ENCODE data around the gene VWA5B2.
A peak's percentile ranks its signal among the peaks of the same experiment; 100 is the strongest.
"Not testable (repeated sequence)": the region's sequence is repeated elsewhere in the genome, so short reads cannot be mapped to it uniquely, and the experiment has no call there.

The VWA5B2 gene

GRCh38 chr3:184241447-184242296 is 12.3 kb downstream of the VWA5B2 start:
- no peak for FAIRE-seq
- DNase-seq (ENCODE audit: low spot score): no peak

- DNase-seq (ENCODE audit: low spot score): no peak
- no peak for FAIRE-seq
Measured at GRCh38 chr3:184242297-184242685, 12.9 kb downstream of the VWA5B2 start.

- FAIRE-seq (no peak), DNase-seq (ENCODE audit: low spot score) (peak; percentile 80)
Measured at GRCh38 chr3:184248454-184249411, 19.3 kb downstream of the VWA5B2 start, which contains the start of gene ALG3. TSS of gene ALG3 (minus strand) at chr3:184248962. CDS start at chr3:184248940, 22 bp downstream.

- FAIRE-seq (peak; percentile 63), DNase-seq (ENCODE audit: low spot score) (peak; percentile 97)
Measured at GRCh38 chr3:184249412-184250166, 20.2 kb downstream of the VWA5B2 start, which contains the start of gene EEF1AKMT4. TSS of gene EEF1AKMT4 (plus strand) at chr3:184249672. CDS start at chr3:184249695, 23 bp downstream.

GRCh38 chr3:184250167-184250828 is 20.9 kb downstream of the VWA5B2 start:
- FAIRE-seq: no peak
- peak; percentile 86 for DNase-seq (ENCODE audit: low spot score)

- no peak for DNase-seq (ENCODE audit: low spot score)
- peak; percentile 48 for FAIRE-seq
Measured at GRCh38 chr3:184255291-184256039, 26.1 kb downstream of the VWA5B2 start.

GRCh38 chr3:184257083-184257915 is 27.9 kb downstream of the VWA5B2 start:
- no peak for DNase-seq (ENCODE audit: low spot score)
- no peak for FAIRE-seq

- no peak for DNase-seq (ENCODE audit: low spot score)
- no peak for FAIRE-seq
Measured at GRCh38 chr3:184258926-184259325, 29.5 kb downstream of the VWA5B2 start.

GRCh38 chr3:184259396-184259877 is 30.1 kb downstream of the VWA5B2 start:
- DNase-seq (ENCODE audit: low spot score) (no peak), FAIRE-seq (no peak)

- peak; percentile 80 for DNase-seq (ENCODE audit: low spot score)
- FAIRE-seq: peak; percentile 40
Measured at GRCh38 chr3:184259878-184260723, 30.7 kb downstream of the VWA5B2 start.

- FAIRE-seq: no peak
Measured at GRCh38 chr3:184260724-184261269, 31.4 kb downstream of the VWA5B2 start.

GRCh38 chr3:184261270-184261853 is 32.0 kb downstream of the VWA5B2 start, which contains the start of gene CAMK2N2:
TSS of gene CAMK2N2 (minus strand) at chr3:184261553. CDS start at chr3:184261285, 268 bp downstream.
- FAIRE-seq (peak; percentile 37), DNase-seq (ENCODE audit: low spot score) (peak; percentile 96)

More at GRCh38 chr3:184260724-184261269, 31.4 kb downstream of the VWA5B2 start:
- DNase-seq (ENCODE audit: low spot score): no peak

GRCh38 chr3:184261854-184262763 is 32.7 kb downstream of the VWA5B2 start:
- no peak for DNase-seq (ENCODE audit: low spot score)

GRCh38 chr3:184262764-184263179 is 33.4 kb downstream of the VWA5B2 start:
- DNase-seq (ENCODE audit: low spot score): no peak
- no peak for FAIRE-seq

More at GRCh38 chr3:184261854-184262763, 32.7 kb downstream of the VWA5B2 start:
- FAIRE-seq: peak; percentile 9

GRCh38 chr3:184267249-184267648 is 37.9 kb downstream of the VWA5B2 start:
- not testable (repeated sequence) for DNase-seq (ENCODE audit: low spot score); FAIRE-seq

GRCh38 chr3:184272269-184272668 is 42.9 kb downstream of the VWA5B2 start:
- DNase-seq (ENCODE audit: low spot score) (no peak), FAIRE-seq (no peak)

Data from urothelium cell line (cell line).